Astrocyte (in vitro differentiated cells and primary cell): ENCODE data around the gene ZMIZ1.

ENCODE experiments used
- CTCF ChIP-seq: IDR thresholded peaks from 2 replicates; pipeline ENCODE4 v1.5.1; 2011; ENCODE audit warnings: low read depth, mild to moderate bottlenecking, inconsistent platforms, low read length, moderate library complexity; ENCODE audit not compliant: insufficient read depth
- EZH2 ChIP-seq: IDR thresholded peaks from 2 replicates; pipeline ENCODE4 v1.6.1; 2012; ENCODE audit warnings: mild to moderate bottlenecking, low read length, inconsistent platforms; ENCODE audit not compliant: insufficient read depth

- no peak for TF ChIP-seq EZH2
- no peak for TF ChIP-seq CTCF
These were observed 13.2 kb downstream of the ZMIZ1 start for GRCh38 chr10:79082035-79082373.
